HG03354 (cell line): ENCODE results near the gene FBXO42.

ENCODE experiments used
- ATAC-seq: cut with Tn5 transposase; IDR thresholded peaks from one replicate; pipeline ENCODE4 v1.9.1; 2021; ENCODE audit warnings: mild to moderate bottlenecking; ENCODE audit not compliant: unreplicated experiment, poor library complexity, severe bottlenecking

The FBXO42 gene

DNA sequence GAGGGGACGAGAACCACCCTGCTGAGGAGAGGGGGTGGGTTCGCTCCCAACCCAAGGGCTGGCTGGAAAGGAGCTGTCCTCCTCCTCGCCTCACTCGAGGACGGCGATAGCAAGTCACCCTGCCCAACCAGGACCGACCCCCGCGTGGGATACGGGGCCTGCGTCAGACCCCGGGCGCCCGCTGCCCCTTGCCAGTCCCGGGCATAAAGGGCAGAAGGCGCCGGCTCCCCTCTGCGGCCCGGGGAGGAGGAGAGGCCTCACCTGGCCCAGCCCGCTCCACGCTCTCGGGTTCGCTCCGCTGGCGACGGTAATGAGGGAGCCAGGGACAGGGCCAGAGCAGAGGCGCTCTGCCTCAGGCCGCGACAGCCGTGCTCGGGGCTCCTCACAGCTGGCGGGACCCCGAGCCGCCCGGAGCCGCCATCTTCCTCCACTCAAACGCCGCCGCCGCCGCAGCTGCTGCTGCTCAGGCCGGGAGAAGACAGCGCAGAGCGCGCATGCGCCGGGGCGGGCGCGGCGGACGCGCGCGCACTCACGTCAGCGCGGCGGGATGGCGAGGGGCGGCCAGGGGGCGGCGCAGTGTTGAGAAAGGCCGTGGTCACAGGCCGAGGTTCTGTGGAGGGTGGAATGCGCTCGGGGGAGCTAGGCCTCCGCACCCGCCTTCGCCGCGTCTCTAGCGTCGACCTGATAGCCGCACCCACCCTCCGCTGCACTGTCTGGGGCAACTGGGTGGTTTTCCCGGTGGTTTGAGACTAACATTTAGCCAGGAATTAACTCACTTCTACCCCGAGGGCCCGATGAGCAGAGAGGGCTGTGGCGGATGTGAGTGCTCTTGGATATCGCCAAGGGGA, at the start of gene FBXO42:
TSS of gene FBXO42 (minus strand) at position 487 of the 848 bp plus-strand sequence. CDS start 37,062 bp downstream, outside the sequence.
- peak; percentile 92 for ATAC-seq

DNA sequence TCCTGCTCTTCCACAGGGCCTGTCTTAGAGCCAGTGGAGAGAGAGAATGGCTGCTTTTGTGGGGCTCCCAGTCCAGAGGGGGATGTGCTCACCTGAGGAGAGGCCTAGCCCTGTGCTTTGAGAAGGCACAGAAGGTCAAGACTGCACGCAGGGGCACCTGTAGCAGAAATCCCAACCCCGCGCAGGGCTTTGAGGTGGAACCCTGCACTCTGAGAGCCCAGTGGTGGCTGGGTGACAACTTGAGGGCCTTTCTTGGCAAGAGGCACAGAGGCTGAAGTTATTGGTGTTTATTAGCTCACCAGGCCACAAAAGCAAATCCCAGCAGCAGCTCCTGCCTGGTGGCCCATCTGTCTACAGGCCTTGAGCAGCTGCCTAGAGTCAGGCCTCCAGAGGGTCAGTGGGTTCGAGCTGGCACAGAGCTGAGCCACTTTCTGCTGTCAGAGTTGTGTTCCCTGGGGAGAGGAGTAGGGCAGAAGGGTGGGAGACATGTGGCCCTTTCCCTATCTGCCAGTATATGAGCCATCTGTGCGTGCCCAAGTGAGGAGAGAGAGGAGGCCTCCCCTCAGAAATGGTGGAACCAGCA, 46.2 kb upstream of the FBXO42 start:
- ATAC-seq = no peak

DNA sequence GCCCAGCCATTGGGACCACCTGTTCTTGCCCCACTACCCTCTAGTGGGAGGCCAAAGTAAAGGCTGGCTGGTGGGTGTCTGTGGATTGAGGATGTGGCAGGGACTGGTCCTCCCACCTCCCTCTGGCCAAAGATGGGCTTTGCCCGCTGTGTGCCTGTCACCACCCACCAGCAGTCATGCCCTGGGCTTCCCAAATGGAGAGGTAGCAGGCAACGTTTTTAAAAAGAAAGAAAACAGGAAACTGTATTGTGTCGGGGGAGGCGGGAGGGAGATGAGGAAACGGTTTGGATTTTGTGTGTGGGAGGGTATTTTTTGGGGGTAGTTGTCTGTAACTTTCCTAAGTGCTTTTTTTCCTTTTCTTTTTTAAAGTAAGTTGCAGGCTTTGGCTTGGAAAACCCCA, 44.8 kb upstream of the FBXO42 start:
- ATAC-seq = no peak

DNA sequence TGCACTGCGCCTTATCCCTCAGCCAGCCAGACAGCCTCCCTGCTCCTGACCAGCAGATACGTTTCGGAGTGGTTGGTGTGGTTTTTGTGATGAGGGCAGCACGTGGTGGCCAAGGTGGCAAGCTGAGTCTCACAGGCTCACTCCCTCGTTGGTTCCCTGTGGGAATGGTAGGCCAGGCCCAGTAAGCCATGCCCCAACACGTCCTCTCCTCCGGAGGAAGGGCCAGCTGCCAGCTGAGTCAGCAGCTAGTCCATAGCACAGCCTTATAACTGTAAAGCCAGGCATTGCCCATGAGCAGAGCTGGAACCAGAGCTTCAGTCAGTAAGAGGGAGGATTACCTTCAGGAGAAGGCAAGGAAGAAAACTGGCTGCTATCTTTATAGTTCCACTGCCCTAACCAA, 44.3 kb upstream of the FBXO42 start:
- no peak for ATAC-seq

GRCh38 chr1:16394977-16395376, 42.7 kb upstream of the FBXO42 start:
- ATAC-seq = no peak

DNA sequence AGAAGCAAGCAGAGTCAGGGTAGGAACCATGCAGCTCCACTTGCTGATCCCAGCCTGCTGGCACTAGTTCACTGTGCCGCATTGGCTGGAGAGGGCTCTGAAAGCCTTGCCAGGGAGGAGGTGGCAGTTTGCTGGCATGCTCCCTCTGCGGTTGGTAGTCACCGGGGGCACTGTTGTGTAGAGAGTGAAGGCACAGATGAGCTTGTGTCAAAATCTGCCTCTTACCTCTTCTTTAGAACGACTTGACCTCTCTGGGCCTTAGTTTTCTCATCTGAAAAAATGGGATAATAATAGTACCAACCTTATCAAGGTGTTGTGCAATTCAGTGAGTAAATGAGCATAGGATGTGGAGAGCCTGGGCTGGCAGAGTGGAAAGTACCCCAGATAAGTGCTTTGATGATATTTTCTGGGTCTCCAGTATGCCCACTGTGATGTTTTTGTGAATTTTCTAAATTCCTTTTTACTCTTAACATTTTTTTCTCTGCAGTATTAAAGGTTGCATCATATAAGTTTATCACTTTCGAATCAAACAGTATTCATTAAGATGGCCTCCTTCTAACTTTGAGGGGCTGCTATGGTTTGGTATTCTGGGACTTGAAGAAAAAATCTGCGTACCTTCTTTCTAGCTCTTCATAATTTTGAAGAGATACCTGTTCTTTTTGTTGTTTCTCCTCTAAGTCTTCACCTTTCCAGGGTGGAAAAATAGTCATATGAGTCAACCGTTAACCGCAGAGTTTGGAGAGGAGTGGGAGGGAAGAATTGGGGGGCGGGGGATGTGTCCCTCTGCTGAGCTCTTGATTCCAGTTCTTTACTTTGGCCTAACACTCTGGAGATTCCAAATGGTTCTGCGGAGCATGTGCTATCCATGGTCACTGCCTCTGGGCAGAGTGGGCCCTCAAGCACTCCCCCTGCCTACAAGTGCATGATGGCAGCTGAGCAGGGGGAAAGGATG, 41.6 kb upstream of the FBXO42 start:
- ATAC-seq = no peak

GRCh38 chr1:16392740-16393569, 40.7 kb upstream of the FBXO42 start:
- no peak for ATAC-seq

DNA sequence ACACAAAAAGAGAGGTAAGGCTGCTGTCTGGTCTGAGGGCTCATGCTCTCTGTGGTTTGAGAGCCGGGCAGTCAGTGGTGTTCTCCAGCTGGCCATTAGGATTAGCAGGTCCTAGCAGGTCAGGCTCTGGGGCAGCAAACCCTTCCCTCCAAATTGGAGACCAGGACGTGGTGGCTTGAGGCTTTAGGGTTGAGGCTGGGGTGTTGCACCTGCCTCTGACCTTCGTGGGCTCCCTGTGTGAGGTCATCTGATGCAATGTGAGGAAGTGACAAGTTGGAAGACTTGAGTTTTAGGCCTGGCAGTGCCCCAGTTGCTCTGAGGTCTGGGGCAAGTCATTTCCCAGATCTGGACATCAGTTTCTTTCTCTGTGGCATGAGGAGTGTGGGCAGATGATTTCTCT, 39.1 kb upstream of the FBXO42 start:
- no peak for ATAC-seq

DNA sequence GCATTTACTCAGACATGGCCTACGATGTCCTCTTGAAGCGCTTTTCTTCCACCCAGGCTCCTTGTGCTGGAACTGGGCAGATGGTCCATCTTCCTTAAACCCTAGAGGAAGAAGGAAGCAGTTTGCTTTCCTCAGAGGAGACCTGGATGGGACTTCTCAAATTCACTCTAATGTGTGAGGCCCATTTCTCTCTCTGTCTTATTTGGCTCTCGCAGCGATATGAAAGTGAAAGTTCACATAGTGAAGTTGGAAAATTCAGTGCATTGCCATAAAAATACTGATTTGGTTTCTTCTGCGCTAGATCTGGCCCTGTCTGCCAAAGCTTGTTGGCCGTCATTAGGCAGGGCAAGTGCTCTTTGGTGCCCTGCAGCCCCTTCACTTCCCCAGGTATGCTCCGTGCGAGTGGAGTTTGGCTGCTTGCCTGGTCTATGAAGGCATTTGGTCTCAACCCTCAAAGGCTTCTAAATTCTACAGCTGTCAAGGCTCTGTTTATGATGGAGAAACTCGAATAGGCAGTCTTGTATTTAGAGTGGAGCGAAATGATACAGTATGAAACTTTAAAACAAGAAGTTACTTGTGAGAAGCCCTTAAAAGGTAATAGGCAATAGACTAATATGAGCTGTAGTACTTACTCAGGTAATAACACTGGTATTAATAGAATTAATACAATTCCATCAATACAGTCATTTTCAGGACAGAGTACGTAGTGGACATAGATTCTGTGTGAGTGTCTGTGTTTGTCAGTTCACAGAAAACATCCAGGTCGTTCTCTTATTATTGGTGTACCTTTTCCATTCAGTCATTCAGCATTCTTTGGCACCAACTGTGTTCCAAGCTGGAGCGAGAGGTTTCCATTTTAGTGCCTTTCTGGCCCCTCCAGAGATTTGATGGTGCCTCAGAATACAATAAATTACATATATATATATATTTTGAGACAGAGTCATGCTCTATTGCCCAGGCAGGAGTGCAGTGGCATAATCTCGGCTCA, 35.2 kb upstream of the FBXO42 start:
- ATAC-seq = no peak

DNA sequence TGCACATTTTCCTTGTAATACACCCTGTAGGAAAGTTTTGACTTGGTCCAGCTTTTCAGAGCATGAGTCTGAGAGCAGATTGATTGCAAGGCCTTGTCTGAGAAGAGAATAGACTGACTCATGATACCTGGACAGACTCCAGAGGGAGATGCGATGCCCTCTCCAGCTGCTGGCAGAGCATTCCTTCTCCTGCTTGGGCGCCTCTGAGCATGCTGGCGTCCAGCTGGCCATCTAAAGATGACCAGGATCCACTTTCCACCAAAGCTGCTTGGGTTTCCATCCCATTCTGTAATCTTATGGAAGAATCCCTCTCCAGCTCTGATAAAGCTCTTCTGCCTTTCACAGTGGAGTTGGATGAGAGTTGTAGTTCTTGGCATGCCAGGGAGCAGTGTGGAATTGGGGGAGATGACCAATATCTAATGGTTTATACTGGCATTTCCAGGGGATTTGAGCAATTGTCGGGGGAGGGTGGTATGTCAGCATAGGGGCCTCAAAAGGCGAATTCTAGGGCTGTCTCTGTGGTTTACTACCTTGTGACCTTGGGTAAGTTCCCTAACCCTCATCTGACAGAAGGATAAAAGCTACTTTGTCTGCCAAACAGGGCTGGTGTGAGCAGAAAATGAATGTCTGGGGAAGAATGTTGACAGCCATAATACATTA, 34.3 kb upstream of the FBXO42 start:
- no peak for ATAC-seq

DNA sequence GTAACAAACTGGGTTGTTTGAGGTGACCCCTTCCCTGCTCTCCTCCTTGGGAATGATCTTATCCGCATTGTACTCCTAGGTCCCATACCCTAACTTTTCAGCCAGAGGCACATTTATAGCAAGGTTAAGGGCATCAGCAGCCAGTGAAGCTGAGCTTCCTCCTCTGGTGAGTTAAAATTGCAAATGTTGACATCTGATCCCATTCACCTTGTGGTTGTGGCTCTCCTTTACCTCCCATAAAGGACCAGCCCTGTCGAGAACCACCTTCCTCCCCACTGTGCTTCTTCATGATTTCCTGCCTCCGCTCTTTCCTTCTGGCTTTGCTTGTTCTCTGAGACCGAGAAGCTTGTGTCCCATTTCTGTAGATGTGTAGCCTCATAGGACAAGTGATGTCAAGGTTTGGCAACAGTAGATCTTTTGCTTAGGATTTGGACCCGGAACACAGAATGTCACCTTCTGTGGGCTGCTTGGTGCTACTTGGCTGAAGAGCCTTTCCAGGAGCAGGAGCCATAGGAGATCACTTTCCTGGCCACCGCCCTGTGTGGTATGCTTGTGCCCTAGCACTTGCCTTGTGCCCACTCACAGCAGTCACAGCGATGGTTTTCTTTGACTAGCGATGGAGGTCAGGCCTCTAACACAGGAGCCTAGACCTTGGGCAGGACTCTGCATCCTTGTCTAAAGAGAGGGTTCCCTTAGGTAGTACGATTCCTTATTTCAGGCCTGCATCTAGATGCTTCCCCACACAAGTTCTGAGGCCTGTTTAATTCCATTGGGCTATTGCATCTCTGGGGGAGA, 33.6 kb upstream of the FBXO42 start:
- no peak for ATAC-seq

DNA sequence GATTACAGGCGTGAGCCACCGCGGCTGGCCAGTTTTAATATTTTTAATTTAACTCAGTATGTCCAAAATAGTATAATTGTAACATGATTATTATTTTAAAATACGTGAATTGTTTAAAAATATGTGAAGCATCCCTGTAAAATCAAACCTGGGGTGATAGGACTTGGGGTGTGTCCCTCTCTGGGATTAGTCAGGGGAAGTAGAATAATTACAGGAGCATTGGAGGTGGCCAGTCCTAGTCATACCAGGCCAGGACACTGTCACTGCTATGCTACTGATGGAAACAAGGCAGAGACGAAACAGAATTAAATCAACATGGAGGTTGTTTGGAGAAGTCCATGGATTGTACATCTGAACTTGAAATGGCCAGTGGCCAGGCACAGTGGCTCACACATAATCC, 31.6 kb upstream of the FBXO42 start:
- no peak for ATAC-seq

GRCh38 chr1:16380868-16381267, 28.6 kb upstream of the FBXO42 start:
- ATAC-seq = no peak

DNA sequence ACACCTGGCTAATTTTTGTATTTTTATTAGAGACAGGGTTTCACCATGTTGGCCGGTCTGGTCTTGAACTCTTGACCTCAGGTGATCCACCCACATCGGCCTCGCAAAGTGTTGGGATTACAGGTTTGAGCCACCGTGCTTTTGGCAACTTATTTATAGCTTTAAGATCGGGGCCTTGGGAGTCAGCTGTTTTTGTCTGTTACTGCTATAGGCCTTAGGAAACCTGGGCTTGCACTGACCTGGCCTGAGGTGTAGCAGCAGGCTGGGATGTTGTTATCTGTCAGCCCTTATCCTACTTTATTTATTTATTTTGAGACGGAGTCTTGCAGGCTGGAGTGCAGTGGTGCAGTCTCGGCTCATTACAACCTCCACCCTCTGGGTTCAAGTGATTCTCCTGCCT, 26.2 kb upstream of the FBXO42 start:
- ATAC-seq = no peak

DNA sequence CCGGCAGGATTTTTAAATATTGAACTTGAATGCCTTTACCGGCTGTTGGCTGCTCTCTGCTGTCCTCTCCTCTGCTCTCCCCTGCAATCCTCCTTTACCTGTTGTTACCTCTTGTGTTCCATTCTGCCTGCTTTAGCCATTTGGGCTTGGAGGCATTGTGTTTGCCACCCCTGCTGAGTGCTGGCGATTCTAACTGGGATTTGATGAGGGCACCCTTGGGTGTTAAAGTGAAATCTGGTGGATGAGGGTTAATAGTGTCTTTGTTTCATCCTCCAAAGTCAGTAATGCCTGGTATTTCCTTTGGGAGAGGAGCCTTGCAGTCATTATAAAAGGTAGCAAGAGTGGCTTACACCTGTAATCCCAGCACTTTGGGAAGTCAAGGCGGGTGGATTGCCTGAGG, 24.7 kb upstream of the FBXO42 start:
- ATAC-seq = no peak

DNA sequence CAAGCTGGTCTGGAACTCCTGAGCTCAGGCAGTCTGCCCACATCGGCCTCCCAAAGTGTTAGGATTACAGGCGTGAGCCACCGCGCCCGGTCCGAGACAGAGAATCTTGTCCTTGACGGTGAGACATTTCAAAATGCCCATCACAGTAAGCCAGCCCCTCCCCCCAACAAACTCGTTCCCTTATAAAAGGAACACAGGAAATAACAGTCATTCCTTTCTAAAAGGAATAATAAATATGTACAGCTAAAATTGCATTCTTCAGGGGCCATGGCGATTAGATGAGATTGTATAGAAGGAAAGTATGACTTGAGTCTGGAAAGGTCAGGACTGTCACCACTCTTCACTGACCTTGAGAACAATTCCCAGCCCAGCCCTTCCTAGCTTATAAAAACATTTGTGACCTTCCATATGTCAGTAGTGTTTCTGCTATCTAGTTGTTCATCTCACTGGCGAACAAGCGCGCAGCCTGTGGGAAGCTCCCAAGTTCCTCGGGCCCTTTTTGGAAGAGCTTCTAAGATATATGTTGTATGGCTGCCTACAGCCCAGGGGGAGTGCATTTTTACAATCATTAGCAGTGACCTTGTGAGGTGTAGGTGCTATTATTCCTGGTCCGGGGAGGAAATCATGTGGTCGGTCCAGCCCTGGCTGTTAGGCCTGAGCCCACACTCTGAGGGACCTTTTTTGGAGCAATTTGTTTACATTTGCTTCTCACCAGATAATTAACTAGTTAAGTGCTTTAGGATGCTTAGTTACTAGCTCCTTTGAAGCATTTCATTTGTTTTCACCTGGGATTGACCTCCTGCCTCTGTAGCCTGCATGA, 23.5 kb upstream of the FBXO42 start:
- no peak for ATAC-seq
